C4-2B (cell line): ENCODE measurements around the gene OR2C1.
A peak's percentile ranks its signal among the peaks of the same experiment; 100 is the strongest.

ENCODE experiments used
- H3K27ac ChIP-seq: fragments of 450-650 bp; 2 replicates; pipeline ENCODE4 v1.5.1; 2017
- CTCF ChIP-seq: fragments of 450-650 bp; conservative IDR thresholded peaks from 2 replicates; pipeline ENCODE4 v1.5.1; 2017; ENCODE audit warnings: mild to moderate bottlenecking
- ZFX ChIP-seq: fragments of 450-650 bp; IDR thresholded peaks from 2 replicates; pipeline ENCODE4 v1.6.1; 2017

OR2C1 gene

GRCh38 chr16:3362931-3363330 lies 7.2 kb downstream of the OR2C1 start:
- no peak for TF ChIP-seq ZFX
- TF ChIP-seq CTCF, result no peak
- no peak overlapping the region for H3K27ac ChIP-seq

- H3K27ac ChIP-seq, result no peak overlapping the region
- TF ChIP-seq CTCF (0 out of 2 replicates have a peak, but pooled peaks have one; percentile 13), ZFX (no peak)
Measured at GRCh38 chr16:3363793-3364192, 8.1 kb downstream of the OR2C1 start.

- H3K27ac ChIP-seq, result no peak overlapping the region
- TF ChIP-seq CTCF, result no peak
- no peak for TF ChIP-seq ZFX
Measured at GRCh38 chr16:3364774-3365427, 9.2 kb downstream of the OR2C1 start.

- TF ChIP-seq ZFX, result no peak
- TF ChIP-seq CTCF, result no peak
- H3K27ac ChIP-seq, result no peak overlapping the region
Measured at GRCh38 chr16:3369073-3369472, 13.4 kb downstream of the OR2C1 start.

- H3K27ac ChIP-seq, result no peak overlapping the region
- TF ChIP-seq ZFX (no peak), CTCF (no peak)
Measured at GRCh38 chr16:3375680-3376079, 20.0 kb downstream of the OR2C1 start.

- TF ChIP-seq ZFX (no peak), CTCF (no peak)
- no peak overlapping the region for H3K27ac ChIP-seq
Measured at GRCh38 chr16:3377917-3378316, 22.2 kb downstream of the OR2C1 start.

- TF ChIP-seq ZFX, result no peak
Measured at GRCh38 chr16:3383045-3383448, 27.4 kb downstream of the OR2C1 start.

GRCh38 chr16:3388325-3388724 lies 32.6 kb downstream of the OR2C1 start:
- TF ChIP-seq CTCF (no peak), ZFX (no peak)
- no peak overlapping the region for H3K27ac ChIP-seq

More at GRCh38 chr16:3383045-3383448, 27.4 kb downstream of the OR2C1 start:
- no peak overlapping the region for H3K27ac ChIP-seq
